Rectal smooth muscle tissue (tissue), 1 donor: ENCODE measurements around the gene ZNF514.

Experiments used
- H3K27ac ChIP-seq: one replicate; pipeline ENCODE4 v1.7.0; 2013; ENCODE audit warnings: low read depth, low read length, inconsistent platforms
- H3K27me3 ChIP-seq: one replicate; pipeline ENCODE4 v1.7.0; 2013; ENCODE audit warnings: low read length; ENCODE audit not compliant: control insufficient read depth, insufficient read depth
- H3K36me3 ChIP-seq: one replicate; pipeline ENCODE4 v1.7.0; 2013; ENCODE audit warnings: low read length; ENCODE audit not compliant: control insufficient read depth, insufficient read depth
- H3K4me1 ChIP-seq: one replicate; pipeline ENCODE4 v1.7.0; 2013; ENCODE audit warnings: low read length; ENCODE audit not compliant: control insufficient read depth, insufficient read depth
- H3K4me3 ChIP-seq: one replicate; pipeline ENCODE4 v1.7.0; 2013; ENCODE audit warnings: low read length
- H3K9ac ChIP-seq: one replicate; pipeline ENCODE4 v1.7.0; 2013; ENCODE audit warnings: low read length

ZNF514 gene

DNA sequence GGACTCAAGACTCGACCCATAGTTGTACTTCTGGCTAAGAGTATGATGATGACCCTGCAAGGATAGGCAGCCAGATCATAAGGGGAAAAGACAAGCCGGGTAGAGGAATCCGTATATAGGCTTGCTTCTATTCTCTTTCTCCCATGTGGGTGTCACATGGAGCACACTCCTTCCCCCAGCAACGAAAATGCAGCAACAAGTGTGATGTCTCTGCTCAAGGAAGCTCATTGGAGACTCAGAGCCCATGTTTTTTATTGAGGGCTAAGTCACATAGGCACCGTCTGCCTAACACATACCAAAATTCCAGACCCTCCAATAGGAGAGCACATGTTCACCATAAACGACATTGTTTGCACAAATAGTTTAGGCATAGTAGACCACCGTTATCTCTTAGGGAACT lies 12.3 kb upstream of the ZNF514 start:
- Histone ChIP-seq H3K4me1 (no peaks in the 10 kb centered on the region), H3K9ac (no peak overlapping the region), H3K4me3 (no peak overlapping the region), H3K36me3 (no peaks in the 10 kb centered on the region), H3K27ac (no peak overlapping the region), H3K27me3 (no peaks in the 10 kb centered on the region)

DNA sequence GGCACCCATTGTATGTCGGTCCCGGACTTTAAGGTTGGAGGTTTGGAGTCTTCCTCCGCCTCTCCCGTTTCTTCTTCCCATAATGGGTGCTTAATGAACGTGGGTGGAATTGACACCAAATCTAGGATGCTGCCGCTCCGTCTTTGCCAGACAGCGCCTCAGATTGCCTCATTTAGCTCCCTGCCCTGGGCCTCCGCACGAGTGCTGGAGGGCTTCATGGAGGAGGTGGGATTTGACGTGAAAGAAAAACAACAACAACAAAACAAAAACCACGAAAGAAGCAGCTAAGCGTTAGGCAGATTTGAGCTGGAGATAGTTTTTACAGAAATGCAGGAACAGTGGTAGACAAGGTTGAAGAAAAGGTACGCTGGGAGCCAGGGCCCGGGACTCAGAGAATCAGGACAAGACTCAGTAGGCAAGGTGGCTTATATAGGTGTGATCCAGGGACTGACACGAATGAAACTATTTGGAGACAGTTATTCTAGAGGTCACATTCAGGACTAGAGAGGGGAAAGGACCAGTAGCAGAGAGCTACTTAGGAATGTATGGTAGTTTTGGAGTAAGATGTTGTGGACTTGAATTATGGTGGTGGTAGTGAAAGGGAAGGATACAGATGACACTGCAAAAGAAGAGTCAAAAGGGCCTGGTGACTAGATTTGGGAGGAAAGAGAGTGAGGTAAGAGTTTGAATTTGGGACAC lies 6.6 kb upstream of the ZNF514 start:
- Histone ChIP-seq H3K4me3 (peak overlapping the region; percentile 86), H3K36me3 (no peaks in the 10 kb centered on the region), H3K27ac (peak overlapping the region; percentile 97), H3K9ac (peak overlapping the region; percentile 43), H3K4me1 (peaks cover 8% of the 10 kb centered on the region), H3K27me3 (no peaks in the 10 kb centered on the region)

DNA sequence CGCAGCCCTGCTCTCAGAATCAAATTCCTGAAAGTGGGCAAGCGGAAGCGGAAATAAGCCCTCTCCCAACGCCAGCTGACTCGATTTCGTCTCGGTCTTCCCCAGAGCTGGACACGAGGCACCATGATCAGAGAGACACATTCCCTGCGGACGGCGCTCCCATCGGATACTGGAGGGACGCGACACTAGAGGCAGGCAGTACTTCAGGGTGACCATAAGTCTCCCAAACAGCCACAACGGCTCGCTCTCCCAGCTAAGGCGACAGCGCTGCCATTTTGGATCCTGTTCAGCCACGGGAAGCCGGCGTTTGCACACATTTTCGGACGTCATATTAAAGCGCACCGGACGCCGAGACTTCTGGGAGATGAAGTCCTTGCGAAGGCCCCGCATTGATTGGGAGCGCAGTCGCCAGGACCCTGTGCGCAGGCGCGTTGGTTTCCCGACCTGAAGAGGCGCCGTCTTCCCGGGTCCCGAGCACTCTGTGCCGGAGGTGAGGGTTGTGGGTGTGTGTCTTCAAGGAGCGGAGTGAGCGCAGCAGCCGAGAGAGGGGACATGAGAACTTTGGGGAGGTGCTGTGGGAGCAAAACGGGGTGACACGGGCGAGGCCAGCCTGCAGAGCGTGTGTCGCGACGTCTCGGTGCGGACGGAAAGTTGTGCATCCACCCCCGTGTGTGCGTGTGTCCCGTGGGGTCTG lies 5.9 kb upstream of the ZNF514 start, which contains the start of gene ZNF2:
Gene ZNF2, plus strand, starts transcription at position 439 of the 694 bp plus-strand sequence. CDS start 10,418 bp downstream, outside the sequence.
- Histone ChIP-seq H3K27me3 (no peaks in the 10 kb centered on the region), H3K9ac (peak within 1 kb of the TSS; percentile 96), H3K36me3 (no peaks in the 10 kb centered on the region), H3K27ac (peak within 1 kb of the TSS; percentile 97), H3K4me1 (peaks cover 8% of the 10 kb centered on the region), H3K4me3 (peak within 1 kb of the TSS; percentile 86)

GRCh38 chr2:95165030-95165370 lies 5.4 kb upstream of the ZNF514 start:
- peak overlapping the region; percentile 86 for H3K4me3 ChIP-seq
- H3K4me1 ChIP-seq = peaks cover 10% of the 10 kb centered on the region
- H3K27ac ChIP-seq = peak overlapping the region; percentile 97
- H3K9ac ChIP-seq = peak overlapping the region; percentile 96
- no peaks in the 10 kb centered on the region for H3K36me3 ChIP-seq
- no peaks in the 10 kb centered on the region for H3K27me3 ChIP-seq

- H3K27ac ChIP-seq = peak overlapping the region; percentile 69
- peak overlapping the region; percentile 40 for H3K9ac ChIP-seq
- H3K36me3 ChIP-seq = peaks cover 15% of the 10 kb centered on the region
- H3K27me3 ChIP-seq = no peaks in the 10 kb centered on the region
- H3K4me1 ChIP-seq = peaks cover 2% of the 10 kb centered on the region
- peak overlapping the region; percentile 90 for H3K4me3 ChIP-seq
These were observed 593 bp downstream of the ZNF514 start for GRCh38 chr2:95158891-95159619.

DNA sequence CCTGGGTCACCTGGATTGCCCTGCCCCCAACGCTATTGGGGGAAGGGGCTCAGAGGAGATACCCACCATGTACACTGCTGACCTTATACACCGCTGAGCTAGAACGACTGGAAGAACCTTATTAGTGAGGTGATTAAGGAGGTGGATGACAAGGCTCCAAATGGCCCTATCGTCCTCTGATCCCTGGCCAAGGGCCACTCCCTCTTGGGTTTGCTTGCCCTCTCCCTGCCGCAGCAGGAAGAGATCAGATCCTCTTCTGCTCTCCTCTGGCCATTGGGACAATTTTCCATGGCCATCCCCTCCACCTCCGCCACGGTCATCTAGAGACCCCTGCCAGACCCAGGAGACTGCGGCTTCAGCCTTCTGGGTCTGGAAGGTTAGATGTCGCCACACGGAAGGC lies 1.2 kb downstream of the ZNF514 start:
- H3K4me3 ChIP-seq = peak overlapping the region; percentile 90
- H3K9ac ChIP-seq = no peak overlapping the region

DNA sequence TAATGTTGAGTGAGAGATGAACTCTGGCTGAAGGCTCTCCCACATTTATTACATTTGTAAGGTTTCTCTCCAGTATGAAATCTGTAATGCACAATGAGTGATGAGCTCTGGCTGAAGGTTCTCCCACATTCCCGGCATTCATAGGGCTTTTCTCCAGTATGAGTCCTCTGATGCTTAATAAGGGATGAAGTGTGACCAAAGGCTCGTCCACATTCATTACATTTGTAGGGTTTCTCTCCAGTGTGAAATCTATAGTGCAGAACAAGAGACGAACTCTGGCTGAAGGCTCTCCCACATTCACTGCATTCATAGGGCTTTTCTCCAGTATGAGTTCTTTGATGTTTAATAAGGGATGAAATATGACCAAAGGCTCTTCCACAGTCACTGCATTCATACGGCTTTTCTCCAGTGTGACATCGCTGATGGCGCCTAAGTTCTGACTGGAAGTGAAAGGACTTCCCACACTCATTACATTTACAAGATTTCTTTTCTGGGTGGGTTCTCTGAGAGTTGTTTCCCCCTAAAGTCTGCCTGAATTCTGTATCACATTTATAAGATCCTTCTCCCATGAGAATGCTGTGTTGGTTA lies 10.2 kb downstream of the ZNF514 start:
- Histone ChIP-seq H3K9ac (no peak overlapping the region), H3K27me3 (no peaks in the 10 kb centered on the region), H3K4me3 (no peak overlapping the region), H3K4me1 (no peaks in the 10 kb centered on the region), H3K27ac (no peak overlapping the region), H3K36me3 (peaks cover 33% of the 10 kb centered on the region)

More for the DNA sequence above, 1.2 kb downstream of the ZNF514 start:
- H3K27ac ChIP-seq = no peak overlapping the region
- peaks cover 15% of the 10 kb centered on the region for H3K36me3 ChIP-seq
- H3K4me1 ChIP-seq = peaks cover 2% of the 10 kb centered on the region
- no peaks in the 10 kb centered on the region for H3K27me3 ChIP-seq

GRCh38 chr2:95143838-95144237 lies 15.8 kb downstream of the ZNF514 start:
- Histone ChIP-seq H3K4me3 (no peak overlapping the region), H3K27me3 (no peaks in the 10 kb centered on the region), H3K9ac (no peak overlapping the region), H3K27ac (no peak overlapping the region), H3K36me3 (peaks cover 4% of the 10 kb centered on the region), H3K4me1 (no peaks in the 10 kb centered on the region)

DNA sequence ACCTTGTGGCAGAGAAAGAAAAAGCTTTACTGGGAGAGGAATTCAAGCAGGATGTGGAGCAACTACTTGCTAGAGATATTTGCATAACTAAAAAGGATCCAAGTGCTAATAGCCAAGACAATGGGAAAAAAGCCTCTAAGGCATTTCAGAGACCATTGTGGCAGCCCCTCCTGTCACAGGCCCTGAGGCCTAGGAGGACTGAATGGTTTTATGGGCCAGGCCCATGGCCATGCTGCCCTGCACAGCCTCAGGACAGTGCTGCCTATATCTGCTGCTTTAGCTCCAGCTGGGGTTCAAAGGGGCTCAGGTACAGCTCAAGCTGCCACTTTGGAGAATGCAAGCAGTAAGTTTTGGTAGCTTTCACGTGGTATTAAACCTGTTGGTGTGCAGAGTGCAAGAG lies 20.9 kb downstream of the ZNF514 start:
- Histone ChIP-seq H3K27me3 (no peaks in the 10 kb centered on the region), H3K9ac (no peak overlapping the region), H3K4me3 (no peak overlapping the region), H3K36me3 (no peaks in the 10 kb centered on the region), H3K4me1 (no peaks in the 10 kb centered on the region), H3K27ac (no peak overlapping the region)

DNA sequence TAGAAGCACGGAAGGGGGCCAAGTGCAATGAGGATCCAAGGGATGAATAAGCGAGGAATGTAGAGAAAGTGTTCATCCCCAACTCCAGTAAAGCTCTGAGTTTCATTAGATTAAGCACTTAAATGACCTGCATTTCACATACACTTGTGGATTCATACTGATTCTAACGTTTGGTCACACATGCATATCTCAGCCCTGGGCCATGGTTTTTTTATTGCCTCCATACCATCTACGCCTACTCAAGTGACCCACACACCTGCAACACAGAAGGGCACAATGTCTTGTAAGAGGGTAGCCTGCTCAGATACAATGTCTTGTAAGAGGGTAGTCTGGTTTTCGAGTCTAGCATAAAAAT lies 37.5 kb downstream of the ZNF514 start:
- Histone ChIP-seq H3K9ac (no peak overlapping the region), H3K4me3 (peak overlapping the region; percentile 89), H3K27ac (peak overlapping the region; percentile 98)

GRCh38 chr2:95121407-95122196 lies 38.0 kb downstream of the ZNF514 start, which contains the start of gene MRPS5:
Gene MRPS5 (minus strand): TSS chr2:95121808. CDS start chr2:95121791, 17 bp downstream.
- Histone ChIP-seq H3K27ac (peak within 1 kb of the TSS; percentile 98), H3K4me3 (peak within 1 kb of the TSS; percentile 89), H3K36me3 (no peaks in the 10 kb centered on the region), H3K9ac (peak within 1 kb of the TSS; percentile 88), H3K4me1 (peaks cover 10% of the 10 kb centered on the region), H3K27me3 (no peaks in the 10 kb centered on the region)

More for the DNA sequence above, 37.5 kb downstream of the ZNF514 start:
- Histone ChIP-seq H3K27me3 (no peaks in the 10 kb centered on the region), H3K4me1 (peaks cover 10% of the 10 kb centered on the region), H3K36me3 (no peaks in the 10 kb centered on the region)
